Measurements from ENCODE around the gene ANKRD26.

Gene ANKRD26

DNA sequence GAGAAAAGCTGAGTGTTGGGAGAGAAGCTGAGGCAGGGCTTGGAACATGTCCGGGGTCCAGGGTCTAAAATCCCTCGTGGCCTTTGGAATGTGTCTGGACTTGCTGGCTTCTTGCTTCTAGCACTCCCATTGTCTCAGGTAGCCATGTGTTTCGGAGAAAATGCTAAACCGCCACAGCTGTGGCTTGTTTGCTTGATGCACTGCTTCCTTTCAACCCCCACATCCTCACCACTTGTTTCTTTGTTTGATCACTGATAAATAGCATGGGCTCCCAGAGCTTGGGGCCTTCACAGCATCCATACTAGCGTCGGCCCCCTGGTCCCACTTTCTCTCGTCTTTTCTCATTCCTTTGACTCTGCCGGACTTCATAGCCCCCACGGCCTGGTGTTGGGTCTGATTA is 102.7 kb downstream of the ANKRD26 start (continued):
- TF ChIP-seq ZNF521 (tag by site-specific recombination; IDR thresholded peaks at IDR 0.05) = no peak
- TF ChIP-seq KLF10 (tag by site-specific recombination; IDR thresholded peaks at IDR 0.05) = no peak

DNA sequence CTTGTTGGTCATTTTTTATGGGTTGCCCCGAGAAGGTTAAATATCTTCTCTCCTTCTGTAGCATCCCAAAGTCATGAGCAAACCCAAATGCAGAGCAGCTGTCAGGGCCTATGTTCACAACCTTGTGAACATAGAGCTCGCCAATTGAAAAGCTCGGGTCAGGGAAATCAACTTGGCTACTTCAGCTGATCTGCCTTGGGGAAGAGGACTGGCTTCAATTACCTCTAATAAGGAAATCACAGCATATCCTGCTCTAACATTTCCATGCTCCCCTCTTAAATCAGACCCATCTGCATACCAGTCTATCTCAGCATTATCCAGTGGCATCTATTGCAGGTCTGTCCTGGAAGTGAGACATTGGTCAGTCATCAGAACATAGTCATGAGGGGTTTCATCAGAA is 105.6 kb downstream of the ANKRD26 start:
- ChIA-PET POLR2A (no interaction called here), CTCF (interaction anchor here (0.6 kb wide), 1 partner anchor 542 kb away, joined by 3 read pairs; no protein-coding TSS in a partner anchor)
- Histone ChIP-seq H3K36me3 (ENCODE audit: control insufficient read depth in 2 of 2, insufficient read depth in 1 of 2, low read length in 2 of 2) (peaks cover 0 to 5% of the 10 kb centered on the region in 2 experiments; a peak in 1 of 3 replicates), H3K4me1 (ENCODE audit: control insufficient read depth, insufficient read depth, low read length) (no peaks in the 10 kb centered on the region), H3K4me3 (ENCODE audit: low read depth, low read length) (no peak overlapping the region), H3K27ac (ENCODE audit: extremely low read depth, low read depth, low read length) (no peak overlapping the region), H3K9me3 (ENCODE audit: control insufficient read depth, insufficient read depth, low read depth, low read length) (no peaks in the 10 kb centered on the region)
- TF ChIP-seq ZNF114 (tag by site-specific recombination; IDR thresholded peaks at IDR 0.05) (no peak), ZFHX2 (tag by site-specific recombination; conservative IDR thresholded peaks at IDR 0.05) (no peak)

DNA sequence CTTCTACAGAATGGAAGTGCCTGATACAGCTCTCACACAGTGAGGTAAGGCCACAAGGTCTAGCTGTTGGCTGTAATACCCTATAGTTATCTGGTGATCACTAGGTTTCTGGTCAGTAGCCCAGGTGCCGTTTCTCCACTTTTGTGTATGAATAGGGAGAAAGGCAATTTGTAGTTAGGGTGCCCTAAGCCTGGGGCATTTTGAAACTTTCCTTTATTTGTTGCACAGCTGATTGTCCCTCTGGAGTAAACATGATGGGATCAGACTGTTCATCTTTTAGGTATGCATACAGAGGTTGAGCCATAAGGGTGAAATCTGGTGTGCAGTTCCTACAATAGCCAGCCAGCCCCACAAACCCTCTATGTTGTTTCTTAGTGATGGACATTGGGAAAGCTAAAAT is 112.4 kb downstream of the ANKRD26 start:
- POLR2A ChIA-PET = no interaction called here
- Histone ChIP-seq H3K4me1 (ENCODE audit: control insufficient read depth, insufficient read depth, low read length) (no peaks in the 10 kb centered on the region), H3K27ac (ENCODE audit: extremely low read depth, low read depth, low read length) (no peak overlapping the region), H3K36me3 (ENCODE audit: control insufficient read depth in 2 of 2, insufficient read depth in 1 of 2, low read length in 2 of 2) (peaks cover 0 to under 1% of the 10 kb centered on the region in 2 experiments; a peak in 1 of 3 replicates), H3K9me3 (ENCODE audit: control insufficient read depth, insufficient read depth, low read depth, low read length) (no peaks in the 10 kb centered on the region), H3K4me3 (ENCODE audit: low read depth, low read length) (no peak overlapping the region)
- no peak for TF ChIP-seq TRIM28 (IDR thresholded peaks at IDR 0.05; ENCODE audit: borderline replicate concordance, low read length)
- no peak for TF ChIP-seq ZNF175 (tag by site-specific recombination; IDR thresholded peaks at IDR 0.05)
- no peak for TF ChIP-seq ZNF623 (tag by site-specific recombination; IDR thresholded peaks at IDR 0.05)
- no peak for TF ChIP-seq ZNF214 (tag by site-specific recombination; IDR thresholded peaks at IDR 0.05; ENCODE audit: borderline replicate concordance)
- no peak for TF ChIP-seq ZNF600 (tag by site-specific recombination; IDR thresholded peaks at IDR 0.05)
- no peak for TF ChIP-seq GFI1B (tag by site-specific recombination; IDR thresholded peaks at IDR 0.05)
- TF ChIP-seq, protein P1, sequence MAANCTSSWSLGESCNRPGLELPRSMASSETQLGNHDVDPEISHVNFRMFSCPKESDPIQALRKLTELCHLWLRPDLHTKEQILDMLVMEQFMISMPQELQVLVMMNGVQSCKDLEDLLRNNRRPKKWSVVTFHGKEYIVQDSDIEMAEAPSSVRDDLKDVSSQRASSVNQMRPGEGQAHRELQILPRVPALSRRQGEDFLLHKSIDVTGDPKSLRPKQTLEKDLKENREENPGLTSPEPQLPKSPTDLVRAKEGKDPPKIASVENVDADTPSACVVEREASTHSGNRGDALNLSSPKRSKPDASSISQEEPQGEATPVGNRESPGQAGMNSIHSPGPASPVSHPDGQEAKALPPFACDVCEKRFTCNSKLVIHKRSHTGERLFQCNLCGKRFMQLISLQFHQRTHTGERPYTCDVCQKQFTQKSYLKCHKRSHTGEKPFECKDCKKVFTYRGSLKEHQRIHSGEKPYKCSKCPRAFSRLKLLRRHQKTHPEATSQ (tag by site-specific recombination; IDR thresholded peaks at IDR 0.05) = no peak
- TF ChIP-seq ZNF121 (tag by site-specific recombination; IDR thresholded peaks at IDR 0.05) = no peak
- TF ChIP-seq ZNF621 (tag by site-specific recombination; IDR thresholded peaks at IDR 0.05) = no peak
- TF ChIP-seq, protein P2, sequence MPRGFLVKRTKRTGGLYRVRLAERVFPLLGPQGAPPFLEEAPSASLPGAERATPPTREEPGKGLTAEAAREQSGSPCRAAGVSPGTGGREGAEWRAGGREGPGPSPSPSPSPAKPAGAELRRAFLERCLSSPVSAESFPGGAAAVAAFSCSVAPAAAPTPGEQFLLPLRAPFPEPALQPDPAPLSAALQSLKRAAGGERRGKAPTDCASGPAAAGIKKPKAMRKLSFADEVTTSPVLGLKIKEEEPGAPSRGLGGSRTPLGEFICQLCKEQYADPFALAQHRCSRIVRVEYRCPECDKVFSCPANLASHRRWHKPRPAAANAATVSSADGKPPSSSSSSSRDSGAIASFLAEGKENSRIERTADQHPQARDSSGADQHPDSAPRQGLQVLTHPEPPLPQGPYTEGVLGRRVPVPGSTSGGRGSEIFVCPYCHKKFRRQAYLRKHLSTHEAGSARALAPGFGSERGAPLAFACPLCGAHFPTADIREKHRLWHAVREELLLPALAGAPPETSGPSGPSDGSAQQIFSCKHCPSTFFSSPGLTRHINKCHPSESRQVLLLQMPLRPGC (tag by site-specific recombination; IDR thresholded peaks at IDR 0.05) = no peak
- no peak for TF ChIP-seq ZNF510 (tag by site-specific recombination; IDR thresholded peaks at IDR 0.05; ENCODE audit: insufficient replicate concordance)
- no peak for TF ChIP-seq RBAK (tag by site-specific recombination; IDR thresholded peaks at IDR 0.05)
- no peak for TF ChIP-seq ZNF37A (tag by site-specific recombination; IDR thresholded peaks at IDR 0.05)
- TF ChIP-seq ZNF629 (tag by site-specific recombination; IDR thresholded peaks at IDR 0.05) = no peak
- TF ChIP-seq ZNF174 (tag by site-specific recombination; IDR thresholded peaks at IDR 0.05) = no peak
- no peak for TF ChIP-seq ZNF416 (tag by site-specific recombination; IDR thresholded peaks at IDR 0.05)
- CTCF ChIA-PET = no interaction called here

DNA sequence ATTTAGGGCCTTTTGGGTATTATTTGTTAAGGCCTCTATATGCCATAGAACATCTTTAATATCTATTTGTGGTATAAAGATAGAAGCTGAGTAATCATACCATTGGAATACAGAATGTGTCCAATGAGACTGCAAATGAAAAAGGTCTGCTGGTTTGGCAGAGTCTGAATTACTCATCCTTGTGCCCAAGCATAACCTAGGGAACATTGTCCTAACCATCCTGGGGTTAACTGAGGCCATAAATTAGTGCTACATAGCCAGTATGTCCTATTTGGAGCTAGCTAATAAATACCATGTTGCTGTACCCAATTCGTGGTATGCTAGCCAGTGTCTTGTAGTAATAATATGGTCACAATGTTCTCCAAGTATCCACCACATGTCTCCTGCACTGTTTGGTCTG is 117.1 kb downstream of the ANKRD26 start:
- H3K27ac ChIP-seq (ENCODE audit: extremely low read depth, low read depth, low read length) = no peak overlapping the region
- ChIA-PET POLR2A (no interaction called here), CTCF (no interaction called here)
- H3K9me3 ChIP-seq (ENCODE audit: control insufficient read depth, insufficient read depth, low read depth, low read length) = no peaks in the 10 kb centered on the region
- H3K36me3 ChIP-seq (ENCODE audit: control insufficient read depth in 2 of 2, insufficient read depth in 1 of 2, low read length in 2 of 2) = peaks cover 0 to 16% of the 10 kb centered on the region in 2 experiments; a peak in 2 of 3 replicates
- no peak overlapping the region for H3K4me3 ChIP-seq (ENCODE audit: low read depth, low read length)
- TF ChIP-seq ZNF366 (tag by site-specific recombination; conservative IDR thresholded peaks at IDR 0.05) = no peak
- no peak for TF ChIP-seq SP2 (tag by site-specific recombination; IDR thresholded peaks at IDR 0.05)
- no peak for TF ChIP-seq ZNF223 (tag by site-specific recombination; IDR thresholded peaks at IDR 0.05)
- H3K4me1 ChIP-seq (ENCODE audit: control insufficient read depth, insufficient read depth, low read length) = no peaks in the 10 kb centered on the region

All from HEK293 (cell line).